ENCODE results near the gene EVX2. TPM values are rescaled to one million over a fixed set of nuclear protein-coding genes. Genes with fewer than 3 reads are reported as not detected.

Gene EVX2
- polyA plus RNA-seq, 4 donors = 0.05 TPM; not detected in 3

DNA sequence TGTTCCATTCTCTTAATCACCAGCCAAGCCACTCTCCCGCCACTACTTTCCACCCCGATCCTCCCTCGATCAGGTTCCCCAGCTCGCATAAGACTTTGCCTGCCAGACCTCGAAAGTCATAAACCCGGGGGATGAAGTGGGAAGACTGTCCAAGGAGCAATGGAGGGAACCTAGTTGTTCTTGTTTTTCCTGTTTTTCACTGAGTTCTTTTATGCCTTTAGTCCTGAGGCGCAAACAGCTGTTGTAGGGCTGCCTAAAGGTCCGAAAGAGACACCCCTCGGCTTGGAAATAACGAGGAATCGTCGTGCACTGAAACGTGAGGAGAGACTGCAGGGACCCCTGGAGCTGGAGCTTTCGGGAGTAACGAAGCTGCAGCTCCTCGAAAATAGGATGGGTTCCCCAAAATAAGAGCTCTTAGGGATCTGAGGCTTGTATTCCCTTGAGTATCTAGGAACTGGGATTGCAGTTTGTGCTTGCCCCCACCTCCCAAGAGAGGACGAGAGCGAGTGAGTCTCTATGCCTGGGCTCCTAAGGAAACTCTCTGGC lies 14.1 kb upstream of the EVX2 start:
- no peak for DNase-seq (ENCODE audit: low read depth in 4 of 4, low spot score in 2 of 4)

DNA sequence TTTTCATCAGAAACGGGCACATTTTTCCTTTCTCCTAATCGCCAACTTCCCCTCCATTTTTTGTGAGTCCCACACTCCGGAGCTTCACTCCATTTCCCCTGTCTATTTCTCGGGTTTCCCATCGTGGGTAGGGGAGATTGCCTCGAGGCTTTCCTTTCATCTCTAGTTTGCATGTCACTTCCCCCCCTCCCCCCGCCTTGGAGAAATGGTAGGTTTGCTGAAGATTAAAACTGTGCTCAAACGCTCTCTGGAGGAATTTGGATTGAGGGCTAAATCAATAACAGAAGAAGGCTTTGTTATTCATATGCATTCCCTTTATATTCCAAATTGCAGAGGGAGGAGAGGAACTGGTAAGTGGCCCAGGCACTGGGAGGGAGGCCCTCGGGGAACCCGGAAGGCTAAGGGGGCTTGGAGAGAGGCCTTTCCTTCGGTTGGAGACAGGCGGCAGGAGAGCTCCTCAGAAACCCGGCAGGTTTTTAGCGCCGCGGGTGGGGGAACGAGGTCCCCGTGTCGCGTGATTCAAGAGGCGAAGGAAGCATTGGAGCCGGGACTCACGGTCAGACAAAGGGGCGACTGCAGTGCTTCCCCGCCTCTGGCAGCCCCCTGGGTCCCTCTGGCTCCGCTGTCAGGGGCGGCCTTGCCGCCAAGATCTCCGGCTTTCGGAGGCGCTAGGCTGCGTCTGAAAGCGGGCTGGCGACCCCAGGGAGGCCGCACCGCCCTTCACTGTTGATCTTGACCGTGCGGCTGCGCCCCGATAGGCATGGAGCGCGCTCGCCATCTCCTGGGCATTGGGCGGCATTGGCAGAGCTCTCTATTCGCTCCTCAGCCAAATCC lies 13.4 kb upstream of the EVX2 start:
- no peak for DNase-seq (ENCODE audit: low read depth in 4 of 4, low spot score in 2 of 4)

GRCh38 chr2:176096243-176096985 lies 12.7 kb upstream of the EVX2 start:
- DNase-seq (ENCODE audit: low read depth in 4 of 4, low spot score in 2 of 4) = no peak

GRCh38 chr2:176095421-176095820 lies 11.7 kb upstream of the EVX2 start:
- no peak for DNase-seq (ENCODE audit: low read depth in 4 of 4, low spot score in 2 of 4)

DNA sequence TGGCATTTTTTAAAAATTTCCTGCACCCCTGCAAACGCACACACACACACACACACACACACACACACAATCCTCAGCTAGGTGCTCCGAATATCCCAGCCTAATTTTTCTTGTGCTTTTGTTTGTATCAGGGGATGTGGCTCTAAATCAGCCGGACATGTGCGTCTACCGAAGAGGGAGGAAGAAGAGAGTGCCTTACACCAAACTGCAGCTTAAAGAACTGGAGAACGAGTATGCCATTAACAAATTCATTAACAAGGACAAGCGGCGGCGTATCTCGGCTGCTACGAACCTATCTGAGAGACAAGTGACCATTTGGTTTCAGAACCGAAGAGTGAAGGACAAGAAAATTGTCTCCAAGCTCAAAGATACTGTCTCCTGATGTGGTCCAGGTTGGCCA lies 10.6 kb upstream of the EVX2 start:
- no peak for DNase-seq (ENCODE audit: low read depth in 4 of 4, low spot score in 2 of 4)

- DNase-seq (ENCODE audit: low read depth in 4 of 4, low spot score in 2 of 4) = no peak
Observed at GRCh38 chr2:176093898-176094249, 10.1 kb upstream of the EVX2 start.

DNA sequence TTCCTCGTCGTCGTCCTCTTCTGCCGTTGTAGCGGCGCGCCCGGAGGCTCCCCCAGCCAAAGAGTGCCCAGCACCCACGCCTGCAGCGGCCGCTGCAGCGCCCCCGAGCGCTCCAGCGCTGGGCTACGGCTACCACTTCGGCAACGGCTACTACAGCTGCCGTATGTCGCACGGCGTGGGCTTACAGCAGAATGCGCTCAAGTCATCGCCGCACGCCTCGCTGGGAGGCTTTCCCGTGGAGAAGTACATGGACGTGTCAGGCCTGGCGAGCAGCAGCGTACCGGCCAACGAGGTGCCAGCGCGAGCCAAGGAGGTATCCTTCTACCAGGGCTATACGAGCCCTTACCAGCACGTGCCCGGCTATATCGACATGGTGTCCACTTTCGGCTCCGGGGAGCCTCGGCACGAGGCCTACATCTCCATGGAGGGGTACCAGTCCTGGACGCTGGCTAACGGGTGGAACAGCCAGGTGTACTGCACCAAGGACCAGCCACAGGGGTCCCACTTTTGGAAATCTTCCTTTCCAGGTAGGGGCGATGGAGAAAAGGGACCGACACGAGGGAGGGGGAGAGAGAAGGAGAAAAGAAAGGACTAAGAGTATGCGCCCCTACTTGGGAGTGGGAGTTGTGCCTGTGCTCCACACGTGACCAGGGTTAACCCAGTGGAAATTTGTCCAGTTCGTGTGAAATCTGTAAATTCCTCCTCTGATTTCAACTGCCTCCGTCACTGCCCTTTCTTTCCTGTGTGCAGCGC lies 9.6 kb upstream of the EVX2 start:
- no peak for DNase-seq (ENCODE audit: low read depth in 4 of 4, low spot score in 2 of 4)

GRCh38 chr2:176092270-176093144 lies 8.7 kb upstream of the EVX2 start, which contains the start of gene HOXD13:
Gene HOXD13 (plus strand): TSS chr2:176092721. CDS start chr2:176092891, 170 bp downstream.
- no peak for DNase-seq (ENCODE audit: low read depth in 4 of 4, low spot score in 2 of 4)

DNA sequence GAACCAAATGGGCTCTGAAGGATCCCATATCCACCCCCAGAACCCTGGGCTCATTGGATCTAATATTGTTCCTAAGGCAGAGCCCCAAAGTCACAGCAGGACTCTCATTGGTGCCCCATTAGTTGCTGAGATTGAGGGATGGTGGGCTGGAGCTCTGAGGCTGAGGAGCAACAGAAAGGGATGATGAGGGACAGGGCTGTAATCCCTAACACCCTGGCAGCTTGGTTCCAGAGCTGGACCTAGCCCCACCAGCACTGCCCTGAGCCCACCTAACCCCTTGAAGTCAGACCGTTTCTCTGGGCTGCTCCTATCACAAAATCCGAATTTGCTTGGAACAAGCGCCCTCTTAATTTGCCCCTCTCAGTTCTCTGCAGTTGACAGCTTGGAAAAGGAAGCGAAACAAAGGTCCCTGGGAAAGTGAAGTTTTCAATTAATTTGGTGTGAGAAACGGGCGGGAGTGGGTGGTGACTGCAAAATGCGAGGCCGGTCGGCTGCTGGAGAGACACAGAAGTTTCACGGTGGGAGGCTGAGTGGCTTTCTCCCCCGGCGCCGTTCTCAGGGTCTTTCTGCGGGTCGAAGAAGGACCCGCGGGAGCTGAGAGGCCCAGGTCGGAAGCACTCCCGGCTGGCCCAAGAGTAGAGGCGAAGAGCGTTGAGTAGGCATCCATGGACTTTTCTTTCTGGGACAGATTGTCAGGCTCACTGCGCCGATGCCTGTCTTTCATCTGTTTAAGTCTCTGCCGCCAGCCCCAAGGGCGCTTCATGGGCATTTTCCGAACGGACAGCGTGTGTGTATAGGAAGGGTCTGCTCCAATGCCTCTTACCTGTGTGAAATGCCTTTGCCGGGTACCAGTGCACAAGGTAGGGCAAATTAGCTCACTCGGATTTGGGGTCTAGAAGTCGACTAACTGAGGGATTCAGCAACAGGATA lies 7.8 kb upstream of the EVX2 start:
- DNase-seq (ENCODE audit: low read depth in 4 of 4, low spot score in 2 of 4) = no peak

GRCh38 chr2:176090862-176091261 lies 7.1 kb upstream of the EVX2 start:
- no peak for DNase-seq (ENCODE audit: low read depth in 4 of 4, low spot score in 2 of 4)

GRCh38 chr2:176089843-176090395 lies 6.2 kb upstream of the EVX2 start:
- no peak for DNase-seq (ENCODE audit: low read depth in 4 of 4, low spot score in 2 of 4)

GRCh38 chr2:176088937-176089842 lies 5.4 kb upstream of the EVX2 start:
- DNase-seq (ENCODE audit: low read depth in 4 of 4, low spot score in 2 of 4) = no peak

DNA sequence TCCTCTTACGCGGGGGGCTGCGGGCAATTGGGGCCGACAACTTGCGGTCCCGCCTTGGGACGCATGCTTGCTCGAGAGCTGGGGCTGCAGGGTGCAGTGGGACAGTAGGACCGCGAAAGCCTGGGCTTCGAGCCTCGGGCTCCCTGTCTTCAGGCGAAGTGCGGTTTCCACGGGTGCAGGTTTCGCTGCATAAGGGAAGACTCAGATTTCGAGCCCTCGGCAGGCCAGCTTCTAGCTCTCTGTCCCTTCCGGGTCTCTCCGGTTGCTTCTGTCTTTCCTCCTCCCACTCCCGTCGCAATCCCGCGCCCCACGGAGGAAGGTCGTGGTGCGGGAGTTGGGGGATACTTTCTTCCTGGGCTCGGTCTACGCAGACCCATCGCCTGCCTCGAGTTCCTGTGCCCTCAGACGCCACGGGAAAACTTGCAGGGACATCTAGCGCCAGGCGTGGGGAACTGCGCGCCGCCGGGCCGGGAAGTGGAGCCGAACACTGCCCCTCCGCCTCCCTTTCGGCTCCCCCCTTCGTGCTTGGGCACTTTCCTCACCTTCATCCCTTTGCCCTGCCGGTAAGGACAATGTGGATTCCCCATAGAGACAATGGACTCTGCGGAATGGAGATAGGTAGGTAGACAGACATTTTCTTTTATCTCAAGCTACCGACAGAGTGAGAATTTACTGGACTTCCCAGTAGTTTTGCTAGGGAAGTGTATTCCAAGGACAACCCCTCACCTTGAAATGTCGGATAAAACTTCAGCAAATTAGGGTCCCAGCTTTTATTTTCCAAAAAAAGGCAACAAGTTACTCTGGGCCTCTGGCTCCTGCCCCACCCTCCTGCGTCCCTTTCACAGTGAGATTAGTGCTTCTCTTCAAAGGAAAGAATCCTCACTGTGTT lies 4.5 kb upstream of the EVX2 start:
- DNase-seq (ENCODE audit: low read depth in 4 of 4, low spot score in 2 of 4) = no peak

- no peak for DNase-seq (ENCODE audit: low read depth in 4 of 4, low spot score in 2 of 4)
Observed at GRCh38 chr2:176087330-176088047, 3.7 kb upstream of the EVX2 start.

DNA sequence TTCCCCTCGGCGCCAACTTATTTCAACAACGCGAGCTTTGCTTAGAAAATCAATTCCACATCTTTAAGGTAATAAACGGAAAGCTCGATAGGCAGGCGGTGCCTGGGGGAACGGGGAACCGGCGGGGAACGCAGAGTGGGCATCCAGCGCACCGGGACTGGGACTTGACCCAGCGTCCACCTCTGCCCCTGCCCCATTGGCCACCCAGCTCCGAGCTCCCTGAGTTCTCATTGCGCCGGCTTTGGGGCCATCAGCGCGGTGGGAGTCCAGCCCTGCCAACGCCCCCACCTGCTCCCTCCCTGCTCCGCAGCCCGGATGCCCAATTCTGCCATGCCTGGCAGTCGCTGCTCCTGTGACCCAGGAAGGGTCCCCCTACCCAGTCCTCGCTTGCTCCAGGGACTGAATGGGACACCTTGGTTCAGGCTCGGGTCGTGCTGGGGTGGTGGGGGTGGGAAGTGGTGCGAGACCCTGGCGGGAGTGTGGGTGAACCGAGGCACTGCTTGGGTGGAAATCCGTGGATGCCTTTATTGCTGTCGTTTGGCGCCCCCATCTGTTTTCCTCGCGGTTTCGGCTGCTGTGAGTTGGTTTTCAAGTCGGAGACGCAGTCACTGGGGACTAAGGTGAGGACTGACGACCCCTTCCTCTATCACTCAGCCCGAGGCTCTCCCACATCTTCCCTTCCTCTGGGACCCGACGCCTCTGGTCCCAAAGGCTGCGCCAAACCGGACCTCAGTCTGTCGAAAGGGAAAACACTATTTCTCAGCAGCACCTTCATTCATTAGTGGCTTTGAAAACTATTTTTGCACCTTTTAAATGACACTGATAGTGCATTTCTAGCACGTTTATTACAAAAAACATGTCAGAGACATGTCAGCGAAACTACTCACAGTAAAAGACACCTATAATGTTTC lies 2.4 kb upstream of the EVX2 start:
- no peak for DNase-seq (ENCODE audit: low read depth in 4 of 4, low spot score in 2 of 4)
